ENCODE data around the gene NELL1.

NELL1 gene

GRCh38 chr11:21475276-21475675, 805.9 kb downstream of the NELL1 start:
- Histone ChIP-seq H3K4me1 (ENCODE audit: insufficient read depth, low read length, poor library complexity, severe bottlenecking) (no peaks in the 10 kb centered on the region), H3K9me2 (replicated peaks; ENCODE audit: low read depth, low read length) (no peaks in the 10 kb centered on the region), H3K27me3 (ENCODE audit: insufficient read depth, low read length, poor library complexity, severe bottlenecking) (no peaks in the 10 kb centered on the region), H3F3A (ENCODE audit: low read depth) (no peaks in the 10 kb centered on the region), H3K9ac (ENCODE audit: low read depth, low read length, poor library complexity, severe bottlenecking) (no peak overlapping the region), H2AFZ (ENCODE audit: low read length) (no peak overlapping the region), H3K4me3 (ENCODE audit: low read length, poor library complexity, severe bottlenecking) (no peak overlapping the region), H3K4me2 (ENCODE audit: low read depth, low read length, poor library complexity, severe bottlenecking) (no peak overlapping the region), H3K79me2 (ENCODE audit: insufficient read depth, low read length) (no peaks in the 10 kb centered on the region), H3K9me3 (ENCODE audit: insufficient read depth, low read depth, low read length) (no peaks in the 10 kb centered on the region), H4K20me1 (ENCODE audit: insufficient read depth, low read length, poor library complexity, severe bottlenecking) (no peaks in the 10 kb centered on the region), H3K36me3 (ENCODE audit: insufficient read depth, low read length) (no peaks in the 10 kb centered on the region)
- no peak for TF ChIP-seq CTCF (conservative IDR thresholded peaks at IDR 0.05; ENCODE audit: low read length)
- no peak for TF ChIP-seq EZH2phosphoT487 (IDR thresholded peaks at IDR 0.05; ENCODE audit: borderline replicate concordance)

GRCh38 chr11:21476588-21476987, 807.2 kb downstream of the NELL1 start:
- Histone ChIP-seq H3K9me3 (ENCODE audit: insufficient read depth, low read depth, low read length) (no peaks in the 10 kb centered on the region), H3K4me3 (ENCODE audit: low read length, poor library complexity, severe bottlenecking) (no peak overlapping the region), H3K9me2 (replicated peaks; ENCODE audit: low read depth, low read length) (no peaks in the 10 kb centered on the region), H3K79me2 (ENCODE audit: insufficient read depth, low read length) (no peaks in the 10 kb centered on the region), H2AFZ (ENCODE audit: low read length) (no peak overlapping the region), H3K9ac (ENCODE audit: low read depth, low read length, poor library complexity, severe bottlenecking) (no peak overlapping the region), H3K4me2 (ENCODE audit: low read depth, low read length, poor library complexity, severe bottlenecking) (no peak overlapping the region), H3K36me3 (ENCODE audit: insufficient read depth, low read length) (no peaks in the 10 kb centered on the region), H3K4me1 (ENCODE audit: insufficient read depth, low read length, poor library complexity, severe bottlenecking) (no peaks in the 10 kb centered on the region), H3F3A (ENCODE audit: low read depth) (no peaks in the 10 kb centered on the region), H4K20me1 (ENCODE audit: insufficient read depth, low read length, poor library complexity, severe bottlenecking) (no peaks in the 10 kb centered on the region), H3K27me3 (ENCODE audit: insufficient read depth, low read length, poor library complexity, severe bottlenecking) (no peaks in the 10 kb centered on the region)
- no peak for TF ChIP-seq CTCF (conservative IDR thresholded peaks at IDR 0.05; ENCODE audit: low read length)
- TF ChIP-seq EZH2phosphoT487 (IDR thresholded peaks at IDR 0.05; ENCODE audit: borderline replicate concordance): no peak

- Histone ChIP-seq H4K20me1 (ENCODE audit: insufficient read depth, low read length, poor library complexity, severe bottlenecking) (no peaks in the 10 kb centered on the region), H3K4me1 (ENCODE audit: insufficient read depth, low read length, poor library complexity, severe bottlenecking) (no peaks in the 10 kb centered on the region), H3K9me2 (replicated peaks; ENCODE audit: low read depth, low read length) (no peaks in the 10 kb centered on the region)
Measured at GRCh38 chr11:21480240-21480639, 810.9 kb downstream of the NELL1 start.

More at GRCh38 chr11:21480240-21480639, 810.9 kb downstream of the NELL1 start:
- H2AFZ ChIP-seq (ENCODE audit: low read length): no peak overlapping the region
- no peaks in the 10 kb centered on the region for H3K27me3 ChIP-seq (ENCODE audit: insufficient read depth, low read length, poor library complexity, severe bottlenecking)
- TF ChIP-seq EZH2phosphoT487 (IDR thresholded peaks at IDR 0.05; ENCODE audit: borderline replicate concordance) (no peak), CTCF (conservative IDR thresholded peaks at IDR 0.05; ENCODE audit: low read length) (no peak)
- no peak overlapping the region for H3K4me2 ChIP-seq (ENCODE audit: low read depth, low read length, poor library complexity, severe bottlenecking)
- H3K36me3 ChIP-seq (ENCODE audit: insufficient read depth, low read length): no peaks in the 10 kb centered on the region
- H3K4me3 ChIP-seq (ENCODE audit: low read length, poor library complexity, severe bottlenecking): no peak overlapping the region
- H3K9me3 ChIP-seq (ENCODE audit: insufficient read depth, low read depth, low read length): no peaks in the 10 kb centered on the region
- H3F3A ChIP-seq (ENCODE audit: low read depth): no peaks in the 10 kb centered on the region
- H3K79me2 ChIP-seq (ENCODE audit: insufficient read depth, low read length): no peaks in the 10 kb centered on the region
- H3K9ac ChIP-seq (ENCODE audit: low read depth, low read length, poor library complexity, severe bottlenecking): no peak overlapping the region
